K562 (cell line): ENCODE measurements around the gene ZNF609. TPM values are rescaled to one million over a fixed set of nuclear protein-coding genes. Genes with fewer than 3 reads are reported as not detected.

Experiments
- ATAC-seq: fragments of 200-7000 bp; cut with Tn5 transposase; 3 replicates; pipeline ENCODE4 v1.9.1; 2020; ENCODE audit warnings: moderate library complexity
- BruUV-seq: library from RNA; stranded (reverse); fragments of 400-500 nt; replicated peaks from 2 replicates; lab custom pipeline; 2021; lab: Mats Ljungman, UMichigan
- CTCF ChIA-PET: fragments of 300-600 bp; formaldehyde crosslinking; extraction: SDS; loops from one replicate; lab custom pipeline; 2021; ENCODE audit warnings: low intra/inter-chr PET ratio; lab: Yijun Ruan, JAX
- POLR2A ChIA-PET: fragments of 300-600, 350-650 bp; sonication (Branson Sonifier 250); formaldehyde crosslinking; extraction: SDS; loops from one replicate; lab custom pipeline; 2021; ENCODE audit warnings: antibody characterized with exemption, inconsistent platforms; lab: Yijun Ruan, JAX
- DNase-seq, 4 experiments: peaks; one replicate each; pipeline versions ENCODE4 v3.0.0 to v3.0.0-alpha.2; 2011 to 2018; ENCODE audit warnings: low spot score in 3 of 4, mixed read lengths in 3 of 4; ENCODE audit errors: extremely low read depth in 1 of 4
- FAIRE-seq: peaks from 2 replicates; lab custom pipeline; 2011; peaks lifted over from hg19 to GRCh38; lab: Jason Lieb, UNC
- H2AFZ ChIP-seq: 2 replicates; pipeline ENCODE4 v1.6.0; 2011; ENCODE audit warnings: low read depth, low read length, control low read depth, inconsistent platforms
- H3K27ac ChIP-seq: fragments of 200-600 bp; 3 replicates; pipeline ENCODE4 v1.8.0; 2011; ENCODE audit warnings: low read depth, mild to moderate bottlenecking, control low read depth, inconsistent platforms, low read length, moderate library complexity, mixed read lengths; ENCODE audit errors: extremely low read depth
- H3K27me3 ChIP-seq, 2 experiments: fragments of 300-600 bp in 1 of 2; 2 replicates in 1 of 2; 3 replicates in 1 of 2; pipeline versions ENCODE4 v1.6.0 to v1.8.0; 2011; ENCODE audit warnings: inconsistent platforms in 2 of 2, low read length in 2 of 2, mild to moderate bottlenecking in 1 of 2, mixed read lengths in 1 of 2, moderate library complexity in 1 of 2; ENCODE audit not compliant: control insufficient read depth in 2 of 2, insufficient read depth in 2 of 2
- H3K36me3 ChIP-seq: fragments of 300-600 bp; 3 replicates; pipeline ENCODE4 v1.8.0; 2011; ENCODE audit warnings: mild to moderate bottlenecking, low read length, inconsistent platforms; ENCODE audit not compliant: control insufficient read depth, insufficient read depth
- H3K4me1 ChIP-seq, 2 experiments: fragments of 200-600 bp in 1 of 2; replicated peaks in 1 of 2; 2 replicates in 1 of 2; 3 replicates in 1 of 2; pipeline versions ENCODE4 v1.5.1 to v1.8.0; 2011; ENCODE audit warnings: inconsistent platforms in 2 of 2, low read length in 2 of 2, mild to moderate bottlenecking in 1 of 2, mixed read lengths in 1 of 2, moderate library complexity in 1 of 2; ENCODE audit not compliant: control insufficient read depth in 2 of 2, insufficient read depth in 2 of 2
- H3K4me2 ChIP-seq: 2 replicates; pipeline ENCODE4 v1.6.1; 2011; ENCODE audit warnings: low read length, control low read depth, inconsistent platforms, mixed read lengths; ENCODE audit not compliant: insufficient read depth
- H3K4me3 ChIP-seq: fragments of 200-600 bp; sonication (generic), shearing (Covaris generic); 2 replicates; pipeline ENCODE4 v1.5.1; 2016; ENCODE audit warnings: control low read depth, inconsistent platforms
- H3K79me2 ChIP-seq: fragments of 200-600 bp; 3 replicates; pipeline ENCODE4 v1.8.0; 2011; ENCODE audit warnings: low read length, inconsistent platforms; ENCODE audit not compliant: control insufficient read depth, insufficient read depth
- H3K9ac ChIP-seq, 2 experiments: 2 replicates each; pipeline versions ENCODE4 v1.6.0 to v1.6.1; 2011; ENCODE audit warnings: low read depth in 2 of 2, low read length in 2 of 2, control low read depth in 1 of 2, inconsistent platforms in 1 of 2, mild to moderate bottlenecking in 1 of 2, mixed read lengths in 1 of 2; ENCODE audit not compliant: insufficient read depth in 1 of 2
- H3K9me1 ChIP-seq: one replicate; pipeline ENCODE4 v1.6.0; 2011; ENCODE audit warnings: inconsistent platforms, mild to moderate bottlenecking, low read length, moderate library complexity; ENCODE audit not compliant: control insufficient read depth, insufficient read depth
- H3K9me3 ChIP-seq: replicated peaks from 2 replicates; pipeline ENCODE4 v1.5.1; 2011; ENCODE audit warnings: low read depth, low read length, inconsistent platforms; ENCODE audit not compliant: control insufficient read depth, insufficient read depth
- H4K20me1 ChIP-seq: replicated peaks from 2 replicates; pipeline ENCODE4 v1.6.1; 2011; ENCODE audit warnings: low read length, inconsistent platforms, mixed read lengths; ENCODE audit not compliant: control insufficient read depth, insufficient read depth
- ARHGAP35 ChIP-seq: fragments of 450-650 bp; IDR thresholded peaks from 2 replicates; pipeline ENCODE4 v1.6.1; 2018; ENCODE audit not compliant: partially characterized antibody
- FOXP1 ChIP-seq: sonication (generic); formaldehyde crosslinking; IDR thresholded peaks from 2 replicates; pipeline ENCODE4 v1.8.0; 2022; ENCODE audit warnings: mild to moderate bottlenecking, missing genetic modification reagents
- HNRNPLL ChIP-seq: fragments of 200-400 bp; formaldehyde crosslinking; IDR thresholded peaks from 2 replicates; pipeline ENCODE4 v1.6.1; 2017; ENCODE audit warnings: low read length, low read depth, mild to moderate bottlenecking; ENCODE audit not compliant: poor library complexity, severe bottlenecking
- MEF2A ChIP-seq: IDR thresholded peaks from 2 replicates; pipeline ENCODE4 v1.6.1; 2011; ENCODE audit warnings: low read depth, mild to moderate bottlenecking, low read length, moderate library complexity; ENCODE audit not compliant: control insufficient read depth
- MIER1 ChIP-seq: fragments of 450-650 bp; IDR thresholded peaks from 2 replicates; pipeline ENCODE4 v1.6.1; 2016; ENCODE audit warnings: antibody characterized with exemption, mild to moderate bottlenecking, low read depth
- NFIC ChIP-seq: fragments of 450-650 bp; IDR thresholded peaks from 2 replicates; pipeline ENCODE4 v1.6.1; 2017; ENCODE audit warnings: mild to moderate bottlenecking, inconsistent platforms
- PRPF4 ChIP-seq: fragments of 200-400 bp; formaldehyde crosslinking; IDR thresholded peaks from one replicate; pipeline ENCODE4 v1.6.1; 2017; ENCODE audit warnings: low read length, low read depth, mild to moderate bottlenecking; ENCODE audit not compliant: insufficient read depth, poor library complexity, severe bottlenecking
- RBM15 ChIP-seq: fragments of 200-400 bp; formaldehyde crosslinking; IDR thresholded peaks from 2 replicates; pipeline ENCODE4 v1.6.1; 2018; ENCODE audit warnings: mild to moderate bottlenecking, low read length, moderate library complexity; ENCODE audit not compliant: insufficient read depth
- RFX7 ChIP-seq: fragments of 250-450 bp; sonication (Bioruptor Pico); IDR thresholded peaks from 2 replicates; pipeline ENCODE4 v1.5.1; 2021; ENCODE audit warnings: mild to moderate bottlenecking
- XRCC3 ChIP-seq: fragments of 450-650 bp; IDR thresholded peaks from 2 replicates; pipeline ENCODE4 v1.6.1; 2017; ENCODE audit warnings: mild to moderate bottlenecking, moderate library complexity
- ZNF445 ChIP-seq: fragments of 250-450 bp; sonication (Bioruptor Pico); IDR thresholded peaks from 2 replicates; pipeline ENCODE4 v1.4.0; 2020; ENCODE audit warnings: low read depth, mild to moderate bottlenecking, moderate library complexity
- WGBS: fragments of 100-300 bp; shearing (Covaris generic); methylation state at CpG from one replicate; pipeline ENCODE4 v1.1.6; 2016; ENCODE audit warnings: low coverage, mixed read lengths; ENCODE audit not compliant: insufficient coverage; ENCODE audit errors: missing lambda C conversion rate; 5-methylcytosine and 5-hydroxymethylcytosine counted together
- in situ Hi-C: fragments of 300-500 bp; cut with MboI; formaldehyde crosslinking; loops from 4 replicates; pipeline ENCODE4 v1.15.0; 2018; ENCODE audit warnings: inconsistent platforms, mixed read lengths
- intact Hi-C: fragments of 100-400 bp; cut with micrococcal nuclease; formaldehyde crosslinking; loops from 2 replicates; pipeline ENCODE4 v1.14.2; 2022
- polyA plus RNA-seq, 8 experiments: library from polyadenylated mRNA; depleted of rRNA in 4 of 8; stranded (reverse) in 5 of 8; unstranded in 3 of 8; fragments of >200 nt; fragmentation: Nextera tagmentation in 2 of 8; fragmentation: Illumina TruSeq in 1 of 8; extraction: Ambion mirVana in 2 of 8; extraction: Trizol in 1 of 8; gene quantifications; 2 replicates each; pipeline versions ENCODE4 v1.2.1 to v1.2.3, GENCODE V29; 2011 to 2014; ENCODE audit warnings: inconsistent platforms in 1 of 8, missing spikeins in 1 of 8
- total RNA-seq, 7 experiments: library from RNA; depleted of rRNA in 6 of 7; stranded (reverse); fragments of >200 nt in 6 of 7; fragmentation: Illumina TruSeq in 2 of 7; extraction: Trizol in 2 of 7; gene quantifications; 2 replicates each; pipeline versions ENCODE4 v1.2.1 to v1.2.3, GENCODE V29; 2011 to 2021; ENCODE audit warnings: low replicate concordance in 1 of 7
- TF ChIP-seq, protein P1 (sequence below): fragments of 450-650 bp; formaldehyde crosslinking; IDR thresholded peaks from 2 replicates; pipeline ENCODE4 v1.4.0; 2020; ENCODE audit warnings: mild to moderate bottlenecking, moderate library complexity
- TF ChIP-seq, protein P2 (sequence below): fragments of 250-450 bp; sonication (Bioruptor Pico); IDR thresholded peaks from 2 replicates; pipeline ENCODE4 v1.4.0; 2020; ENCODE audit warnings: borderline replicate concordance
- TF ChIP-seq, protein P3 (sequence below): fragments of 250-450 bp; sonication (Bioruptor Pico); IDR thresholded peaks from 2 replicates; pipeline ENCODE4 v1.4.0; 2020; ENCODE audit warnings: mild to moderate bottlenecking

The ZNF609 gene
- total and polyA plus RNA-seq, 9 of the 15 experiments (the other 6 are each of a cell fraction or from before 2014, with no cell fraction given) = 3.0 to 38.7 (median 17.8) TPM

DNA sequence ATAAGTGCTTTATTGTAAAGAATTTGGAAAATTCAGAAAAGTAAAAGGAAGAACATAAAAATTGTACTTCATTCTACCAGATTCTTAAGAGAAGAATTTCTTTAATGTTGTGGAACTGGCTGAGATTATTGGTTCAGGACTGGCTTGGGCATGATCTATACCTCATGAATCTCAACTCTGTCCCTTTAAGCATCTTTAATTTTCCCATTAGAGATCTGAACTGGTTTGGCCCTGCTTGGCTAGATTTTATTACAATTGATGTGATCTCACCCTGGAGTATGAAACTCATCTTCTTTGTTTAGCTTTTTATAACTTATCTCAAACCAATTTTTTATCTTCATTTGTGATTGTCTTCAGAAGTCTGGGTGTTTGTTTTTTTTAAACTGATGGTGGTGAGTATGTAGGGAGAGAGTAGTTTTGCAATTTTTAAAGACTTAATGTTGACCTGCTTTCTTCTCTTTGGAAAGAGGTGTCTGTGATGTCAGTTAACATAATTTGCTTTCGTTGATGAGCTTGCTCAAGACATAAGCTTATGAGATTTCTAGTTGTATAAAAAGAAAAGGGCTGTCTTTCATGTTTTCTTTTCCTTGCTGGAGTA, 61.9 kb downstream of the ZNF609 start:
- no peak for DNase-seq
- Histone ChIP-seq H3K27ac (no peak overlapping the region), H3K4me1 (peaks cover 4 to 21% of the 10 kb centered on the region in 2 experiments; a peak in 4 of 5 replicates), H3K27me3 (no peaks in the 10 kb centered on the region), H3K79me2 (peaks cover 94% of the 10 kb centered on the region), H3K36me3 (no peaks in the 10 kb centered on the region), H4K20me1 (peaks cover 19% of the 10 kb centered on the region; the same call in 1 of the 2 replicates), H2AFZ (no peak overlapping the region), H3K9me1 (peaks cover 3% of the 10 kb centered on the region), H3K9me3 (no peaks in the 10 kb centered on the region), H3K4me3 (no peak overlapping the region), H3K4me2 (no peak overlapping the region), H3K9ac (no peak overlapping the region)
- POLR2A ChIA-PET = interaction anchor here (1.4 kb wide), 1 partner anchor 16 kb away, joined by 5 read pairs; no protein-coding TSS in a partner anchor
- no peak for ATAC-seq
- FAIRE-seq = no peak
- in situ Hi-C loops (no loop called here), intact Hi-C loops (no loop called here)
- TF ChIP-seq ARHGAP35 (no peak), HNRNPLL (no peak), MIER1 (no peak), PRPF4 (no peak), XRCC3 (no peak), RBM15 (no peak), MEF2A (no peak), NFIC (no peak), ZNF445 (CRISPR knock-in tag) (no peak), RFX7 (CRISPR knock-in tag) (no peak), FOXP1 (CRISPR knock-in tag) (no peak)
- TF ChIP-seq, protein P1, sequence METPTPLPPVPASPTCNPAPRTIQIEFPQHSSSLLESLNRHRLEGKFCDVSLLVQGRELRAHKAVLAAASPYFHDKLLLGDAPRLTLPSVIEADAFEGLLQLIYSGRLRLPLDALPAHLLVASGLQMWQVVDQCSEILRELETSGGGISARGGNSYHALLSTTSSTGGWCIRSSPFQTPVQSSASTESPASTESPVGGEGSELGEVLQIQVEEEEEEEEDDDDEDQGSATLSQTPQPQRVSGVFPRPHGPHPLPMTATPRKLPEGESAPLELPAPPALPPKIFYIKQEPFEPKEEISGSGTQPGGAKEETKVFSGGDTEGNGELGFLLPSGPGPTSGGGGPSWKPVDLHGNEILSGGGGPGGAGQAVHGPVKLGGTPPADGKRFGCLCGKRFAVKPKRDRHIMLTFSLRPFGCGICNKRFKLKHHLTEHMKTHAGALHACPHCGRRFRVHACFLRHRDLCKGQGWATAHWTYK (CRISPR knock-in tag) = no peak
- TF ChIP-seq, protein P2, sequence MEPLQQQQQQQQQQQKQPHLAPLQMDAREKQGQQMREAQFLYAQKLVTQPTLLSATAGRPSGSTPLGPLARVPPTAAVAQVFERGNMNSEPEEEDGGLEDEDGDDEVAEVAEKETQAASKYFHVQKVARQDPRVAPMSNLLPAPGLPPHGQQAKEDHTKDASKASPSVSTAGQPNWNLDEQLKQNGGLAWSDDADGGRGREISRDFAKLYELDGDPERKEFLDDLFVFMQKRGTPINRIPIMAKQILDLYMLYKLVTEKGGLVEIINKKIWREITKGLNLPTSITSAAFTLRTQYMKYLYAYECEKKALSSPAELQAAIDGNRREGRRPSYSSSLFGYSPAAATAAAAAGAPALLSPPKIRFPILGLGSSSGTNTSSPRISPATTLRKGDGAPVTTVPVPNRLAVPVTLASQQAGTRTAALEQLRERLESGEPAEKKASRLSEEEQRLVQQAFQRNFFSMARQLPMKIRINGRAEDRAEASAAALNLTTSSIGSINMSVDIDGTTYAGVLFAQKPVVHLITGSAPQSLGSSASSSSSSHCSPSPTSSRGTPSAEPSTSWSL (CRISPR knock-in tag) = no peak
- TF ChIP-seq, protein P3, sequence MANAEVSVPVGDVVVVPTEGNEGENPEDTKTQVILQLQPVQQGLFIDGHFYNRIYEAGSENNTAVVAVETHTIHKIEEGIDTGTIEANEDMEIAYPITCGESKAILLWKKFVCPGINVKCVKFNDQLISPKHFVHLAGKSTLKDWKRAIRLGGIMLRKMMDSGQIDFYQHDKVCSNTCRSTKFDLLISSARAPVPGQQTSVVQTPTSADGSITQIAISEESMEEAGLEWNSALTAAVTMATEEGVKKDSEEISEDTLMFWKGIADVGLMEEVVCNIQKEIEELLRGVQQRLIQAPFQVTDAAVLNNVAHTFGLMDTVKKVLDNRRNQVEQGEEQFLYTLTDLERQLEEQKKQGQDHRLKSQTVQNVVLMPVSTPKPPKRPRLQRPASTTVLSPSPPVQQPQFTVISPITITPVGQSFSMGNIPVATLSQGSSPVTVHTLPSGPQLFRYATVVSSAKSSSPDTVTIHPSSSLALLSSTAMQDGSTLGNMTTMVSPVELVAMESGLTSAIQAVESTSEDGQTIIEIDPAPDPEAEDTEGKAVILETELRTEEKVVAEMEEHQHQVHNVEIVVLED (CRISPR knock-in tag) = no peak
- CTCF ChIA-PET = interaction anchor here (0.6 kb wide), 1 partner anchor 662 kb away, joined by 3 read pairs; no protein-coding TSS in a partner anchor
- no TSS peak for BruUV-seq
- WGBS = 29% methylated on average over 1 of the region's 1 CpG
